ENCODE results near the gene TRMT112.

TRMT112 gene

DNA sequence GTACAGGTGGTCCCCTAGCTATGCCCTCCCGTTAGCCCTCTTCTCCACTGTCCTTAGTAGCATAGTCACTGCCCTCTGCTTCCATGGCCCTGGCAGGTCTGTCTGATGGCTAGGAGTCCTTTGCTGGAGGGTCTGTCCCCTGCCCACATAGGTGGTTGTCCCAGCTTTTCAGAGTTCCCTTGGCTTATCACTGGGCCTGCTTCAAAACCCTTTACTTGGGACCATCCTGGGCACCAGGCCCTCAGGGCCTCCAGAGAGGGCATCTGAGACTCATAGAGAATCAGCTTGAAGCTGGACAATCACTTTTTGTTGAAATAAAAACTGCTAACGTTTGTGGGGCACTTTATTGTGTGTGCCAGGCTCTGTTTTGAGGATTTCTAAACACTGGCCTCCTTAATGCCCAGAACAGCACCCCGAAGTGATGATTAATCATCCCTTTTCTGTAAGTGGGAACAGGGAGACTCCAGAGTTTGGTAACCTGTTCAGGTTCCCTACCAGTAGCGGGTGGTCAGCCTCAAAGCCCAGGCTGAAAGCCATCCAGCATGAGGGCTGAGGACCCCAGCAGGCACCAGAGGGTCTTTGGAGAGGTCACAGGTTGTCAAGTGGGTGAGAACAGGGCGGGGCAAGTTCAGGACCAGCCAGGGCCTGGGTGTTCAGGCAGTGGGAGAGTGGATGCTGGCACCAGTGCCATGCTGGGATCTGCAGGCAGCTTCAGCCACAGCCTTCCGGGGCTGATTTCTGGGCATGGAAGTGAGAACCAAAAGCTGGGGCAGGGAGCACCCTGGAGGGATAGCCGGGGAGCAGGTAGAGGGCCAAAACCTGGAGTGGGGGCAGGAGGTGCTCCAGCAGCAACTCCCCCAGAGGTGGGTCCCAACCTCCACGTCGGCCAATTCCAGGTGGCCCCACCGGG is 26.8 kb downstream of the TRMT112 start:
- no peak for DNase-seq

DNA sequence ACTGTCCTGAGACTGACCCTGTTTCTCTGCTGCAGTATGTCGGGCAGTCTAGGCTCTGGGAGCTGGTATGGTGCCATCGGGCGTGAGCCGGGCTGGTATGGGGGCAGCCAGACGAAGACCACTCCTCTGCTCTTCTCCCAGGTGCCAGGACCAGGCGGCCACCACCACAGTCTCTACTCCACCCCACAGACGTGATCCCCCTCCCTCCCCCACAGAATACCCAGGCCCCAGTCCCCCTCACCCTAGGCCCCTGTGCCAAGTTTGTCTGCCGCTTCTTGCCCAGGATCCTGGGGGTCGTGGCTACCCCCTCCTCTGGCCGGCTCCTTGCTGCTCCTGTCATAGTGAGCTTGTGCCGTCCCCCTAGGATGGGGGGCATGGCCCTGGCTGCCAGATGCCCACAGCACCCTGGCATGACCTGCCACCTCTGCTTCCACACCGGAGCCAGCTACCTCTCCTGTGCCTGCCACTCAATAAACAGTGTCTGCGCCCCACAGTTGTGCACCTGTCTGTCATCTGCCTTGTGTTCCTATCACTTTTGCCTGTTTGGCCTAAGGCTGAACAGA is 28.3 kb downstream of the TRMT112 start:
- no peak for DNase-seq

DNA sequence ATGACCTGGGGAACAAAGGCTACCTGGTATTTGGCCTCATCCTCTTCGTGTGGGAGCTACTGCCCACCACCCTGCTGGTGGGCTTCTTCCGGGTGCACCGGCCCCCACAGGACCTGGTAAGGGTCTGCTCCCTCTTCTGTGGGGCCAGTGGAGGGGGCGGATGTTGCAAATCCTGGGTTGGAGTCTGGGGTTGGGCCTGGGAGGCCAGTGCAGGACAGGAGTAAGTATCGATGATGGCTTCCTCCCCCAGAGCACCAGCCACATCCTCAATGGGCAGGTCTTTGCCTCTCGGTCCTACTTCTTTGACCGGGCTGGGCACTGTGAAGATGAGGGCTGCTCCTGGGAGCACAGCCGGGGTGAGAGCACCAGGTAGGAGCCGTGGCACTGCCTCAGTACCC is 29.0 kb downstream of the TRMT112 start:
- DNase-seq: no peak

DNA sequence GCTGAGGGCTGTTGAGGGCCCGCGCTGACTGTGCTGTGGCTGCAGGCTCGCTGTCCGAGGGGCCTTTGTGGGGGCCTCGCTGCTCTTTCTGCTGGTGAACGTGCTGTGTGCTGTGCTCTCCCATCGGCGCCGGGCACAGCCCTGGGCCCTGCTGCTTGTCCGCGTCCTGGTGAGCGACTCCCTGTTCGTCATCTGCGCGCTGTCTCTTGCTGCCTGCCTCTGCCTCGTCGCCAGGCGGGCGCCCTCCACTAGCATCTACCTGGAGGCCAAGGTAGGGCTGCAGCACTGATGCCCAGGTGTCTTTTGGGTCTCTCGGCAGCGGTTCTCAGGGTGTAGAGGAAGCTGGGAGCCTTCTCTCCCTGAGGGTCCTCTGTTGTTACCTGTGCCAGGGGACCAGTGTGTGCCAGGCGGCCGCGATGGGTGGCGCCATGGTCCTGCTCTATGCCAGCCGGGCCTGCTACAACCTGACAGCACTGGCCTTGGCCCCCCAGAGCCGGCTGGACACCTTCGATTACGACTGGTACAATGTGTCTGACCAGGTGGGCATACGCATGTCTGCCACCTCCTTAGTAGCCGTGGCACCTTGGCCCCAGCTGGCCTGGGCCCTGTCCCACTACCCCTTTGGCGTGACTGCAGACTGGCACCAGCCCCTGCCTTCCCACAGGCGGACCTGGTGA is 29.5 kb downstream of the TRMT112 start:
- DNase-seq: no peak

DNA sequence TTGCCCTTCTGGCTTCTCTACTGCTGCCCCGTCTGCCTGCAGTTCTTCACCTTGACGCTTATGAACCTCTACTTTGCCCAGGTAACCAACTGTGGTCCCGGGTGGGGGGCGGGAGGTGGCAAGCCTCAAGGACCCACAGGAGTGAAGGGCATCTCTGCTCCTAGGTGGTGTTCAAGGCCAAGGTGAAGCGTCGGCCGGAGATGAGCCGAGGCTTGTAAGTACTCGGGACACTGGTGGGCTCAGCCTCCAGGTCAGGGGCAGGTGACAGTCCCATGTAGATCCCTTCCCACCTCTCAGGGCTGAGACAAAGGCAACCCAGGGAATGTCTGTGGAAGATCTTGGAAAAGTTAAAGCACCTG is 30.6 kb downstream of the TRMT112 start:
- DNase-seq: no peak

DNA sequence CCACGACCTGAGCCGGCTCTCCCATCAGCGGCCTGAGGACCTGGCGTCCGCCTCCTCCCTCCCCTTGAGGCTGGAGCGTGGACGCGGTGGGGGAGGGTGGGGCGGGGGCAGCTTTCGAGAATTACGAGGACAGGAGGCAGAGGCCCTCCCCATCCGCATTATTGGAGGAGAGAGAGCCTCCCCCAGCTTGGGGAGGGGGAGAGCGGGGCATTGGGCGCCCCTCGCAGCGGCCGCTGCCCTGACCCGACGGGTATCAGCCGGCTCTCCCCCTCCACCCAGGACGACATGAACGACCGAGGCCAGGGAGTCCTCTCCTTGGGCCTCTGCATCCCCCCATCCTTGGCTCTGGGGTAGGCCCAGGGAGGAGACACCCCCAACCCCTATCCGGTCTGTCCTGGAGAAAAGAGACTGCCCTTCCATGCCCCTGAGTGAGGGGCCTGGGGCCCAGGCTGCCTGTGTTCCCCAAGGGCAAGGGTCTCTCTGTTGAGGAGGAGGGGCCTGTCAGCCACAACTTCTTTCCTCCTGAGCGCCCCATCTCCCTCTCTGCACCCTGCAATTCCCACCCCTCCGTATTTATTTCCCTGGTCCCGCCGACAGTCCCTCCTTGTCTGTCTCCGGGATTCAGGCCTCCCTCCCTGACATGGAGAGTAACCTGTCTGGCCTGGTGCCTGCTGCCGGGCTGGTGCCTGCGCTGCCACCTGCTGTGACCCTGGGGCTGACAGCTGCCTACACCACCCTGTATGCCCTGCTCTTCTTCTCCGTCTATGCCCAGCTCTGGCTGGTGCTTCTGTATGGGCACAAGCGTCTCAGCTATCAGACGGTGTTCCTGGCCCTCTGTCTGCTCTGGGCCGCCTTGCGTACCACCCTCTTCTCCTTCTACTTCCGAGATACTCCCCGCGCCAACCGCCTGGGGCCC is 31.2 kb downstream of the TRMT112 start:
- DNase-seq: no peak

DNA sequence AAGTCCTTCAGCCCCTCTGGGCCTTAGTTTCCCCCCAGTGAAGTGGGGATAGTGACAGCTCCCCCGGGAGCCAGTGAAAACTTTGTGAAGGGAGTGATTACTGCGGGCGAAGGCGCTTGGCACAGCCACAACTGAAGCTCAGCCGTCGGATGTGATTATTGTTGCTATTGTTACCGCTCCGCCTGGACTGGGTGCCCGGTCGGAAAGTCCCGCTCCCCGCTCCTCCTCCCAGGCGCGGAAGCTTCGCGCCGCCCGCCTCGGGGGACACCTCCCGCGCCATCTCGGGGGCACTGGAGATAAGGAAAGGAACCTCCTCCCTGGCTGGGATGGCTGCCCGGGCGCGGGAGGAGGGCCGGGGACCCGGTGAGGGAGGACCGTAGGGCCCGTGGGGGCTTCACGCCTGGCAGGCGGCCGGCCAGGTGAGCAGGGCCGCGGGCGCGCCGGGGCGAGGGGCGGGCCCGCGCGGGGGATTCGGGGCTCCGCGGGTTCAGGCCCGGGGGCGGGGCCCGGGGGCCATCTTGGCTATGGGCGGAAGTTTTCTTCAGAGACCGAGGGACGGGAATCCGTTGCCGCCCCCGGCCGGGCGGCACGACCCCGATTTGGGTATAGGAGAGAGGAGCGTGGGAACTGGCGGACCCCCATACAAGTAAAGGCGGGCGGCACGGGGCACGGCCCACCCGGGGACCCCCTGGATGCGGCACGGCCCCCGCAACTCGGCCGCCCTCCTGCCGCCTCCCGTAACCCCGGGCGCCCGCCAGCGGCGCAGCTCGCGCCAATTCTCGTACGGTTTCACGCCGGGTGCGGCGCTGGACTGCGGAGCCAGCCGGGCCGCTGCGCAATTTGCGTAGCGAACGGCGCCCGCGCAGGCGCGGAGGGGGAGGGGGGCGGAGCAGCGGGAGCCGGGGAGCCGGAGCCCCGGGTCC is 32.1 kb downstream of the TRMT112 start, which contains the start of gene GPR137:
TSS of gene GPR137 (plus strand) at position 887 of the 923 bp plus-strand sequence. CDS start 677 bp downstream, outside the sequence.
- DNase-seq: peak; percentile 71

DNA sequence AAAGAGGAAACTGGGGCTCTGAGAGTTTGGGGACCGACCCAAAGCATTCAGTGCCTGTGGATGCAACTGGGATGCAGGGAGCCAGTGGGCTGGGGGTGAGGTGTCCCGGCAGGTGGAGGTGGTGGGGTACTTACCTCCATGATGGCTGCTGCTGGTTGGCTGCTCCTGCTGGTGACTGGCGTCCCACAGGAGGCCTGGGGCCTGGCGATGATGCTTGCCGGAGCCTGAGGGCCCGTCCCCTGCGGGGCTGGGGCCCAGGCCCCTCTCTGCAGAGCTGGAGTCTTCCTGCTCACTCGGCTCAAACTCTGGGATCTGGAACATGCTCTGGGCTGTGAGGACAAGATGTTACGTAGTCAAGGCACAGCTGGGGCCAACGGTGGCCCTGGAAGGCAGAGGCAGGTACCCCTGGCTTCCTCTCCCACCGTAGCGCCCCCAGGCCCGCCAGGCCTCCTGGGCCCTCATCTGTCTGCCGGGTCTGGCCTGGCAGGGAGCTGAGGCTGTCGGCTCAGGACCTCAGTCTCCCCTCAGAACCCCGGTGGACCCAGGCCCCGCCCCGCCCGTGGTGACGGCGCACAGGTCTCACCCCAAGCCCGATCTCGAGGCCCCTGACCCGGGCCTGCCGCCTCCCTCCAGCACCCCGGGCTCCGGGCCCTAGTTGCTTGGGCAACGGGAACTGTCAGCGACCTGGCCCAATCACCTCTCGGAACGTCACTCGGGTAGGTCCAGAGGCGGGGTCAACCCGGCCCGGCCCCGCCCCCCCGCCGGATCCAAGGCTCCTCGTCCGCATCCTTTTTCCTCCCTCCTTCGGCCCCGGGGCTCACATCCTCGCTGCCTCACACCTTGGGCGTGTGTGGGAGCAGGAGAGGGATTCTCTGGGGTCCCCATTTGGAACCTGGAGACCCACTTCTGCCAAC is 33.1 kb downstream of the TRMT112 start, which contains the start of gene BAD:
TSS of gene BAD (minus strand) at position 618 of the 914 bp plus-strand sequence. CDS start at position 321, 297 bp downstream.
- peak; percentile 77 for DNase-seq

DNA sequence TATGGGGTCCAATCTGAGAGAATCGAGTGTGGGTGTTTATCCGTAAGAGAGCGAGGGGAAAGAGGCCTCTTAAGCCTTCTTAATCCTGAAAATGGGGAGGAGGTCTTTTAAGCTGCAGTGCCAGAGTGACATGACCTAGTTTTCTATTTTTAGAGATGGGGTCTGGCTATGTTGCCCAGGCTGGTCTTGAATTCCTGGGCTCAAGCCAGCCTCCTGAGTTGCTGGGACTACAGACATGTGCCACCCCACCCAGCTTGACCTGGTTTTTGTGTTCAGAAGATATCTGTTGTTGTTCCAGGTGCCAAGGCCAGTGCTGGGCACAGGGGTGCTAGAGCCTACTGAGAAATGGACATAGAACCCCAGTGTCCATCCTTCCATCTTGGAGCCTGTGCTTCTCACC is 34.3 kb downstream of the TRMT112 start:
- no peak for DNase-seq

DNA sequence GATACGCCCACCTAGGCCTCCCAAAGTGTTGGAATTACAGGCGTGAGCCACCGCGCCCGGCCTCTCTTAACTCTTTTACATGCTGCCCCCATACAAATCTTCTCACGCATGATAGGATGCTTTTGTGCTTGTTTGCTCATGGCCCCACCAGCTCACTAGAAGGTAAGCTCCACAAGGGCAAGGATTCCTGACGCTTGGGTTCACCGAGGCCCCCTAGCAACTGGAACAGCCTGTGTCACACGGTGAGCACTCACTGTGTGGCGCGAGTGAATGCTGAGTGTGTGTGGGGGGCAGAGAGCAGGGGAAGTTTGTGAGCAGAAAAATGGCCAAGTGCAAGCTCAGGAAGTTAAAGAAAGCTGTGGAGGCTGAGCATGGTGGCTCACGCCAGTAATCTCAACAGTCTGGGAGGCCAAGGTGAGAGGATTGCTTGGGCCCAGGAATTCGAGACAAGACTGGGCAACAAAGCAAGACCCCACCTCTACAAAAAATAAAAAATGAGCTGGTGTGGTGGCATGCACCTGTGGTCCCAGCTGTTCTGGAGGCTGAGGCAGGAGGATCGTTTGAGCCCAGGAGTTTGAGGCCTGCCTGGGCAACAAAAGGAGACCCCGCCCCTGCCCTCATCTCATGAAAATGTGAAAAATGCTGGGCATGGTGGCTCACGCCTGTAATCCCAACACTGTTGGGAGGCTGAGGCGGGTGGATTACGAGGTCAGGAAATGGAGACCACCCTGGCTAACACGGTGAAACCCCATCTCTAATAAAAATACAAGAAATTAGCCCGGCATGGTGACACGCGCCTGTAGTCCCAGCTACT is 35.2 kb downstream of the TRMT112 start:
- no peak for DNase-seq

DNA sequence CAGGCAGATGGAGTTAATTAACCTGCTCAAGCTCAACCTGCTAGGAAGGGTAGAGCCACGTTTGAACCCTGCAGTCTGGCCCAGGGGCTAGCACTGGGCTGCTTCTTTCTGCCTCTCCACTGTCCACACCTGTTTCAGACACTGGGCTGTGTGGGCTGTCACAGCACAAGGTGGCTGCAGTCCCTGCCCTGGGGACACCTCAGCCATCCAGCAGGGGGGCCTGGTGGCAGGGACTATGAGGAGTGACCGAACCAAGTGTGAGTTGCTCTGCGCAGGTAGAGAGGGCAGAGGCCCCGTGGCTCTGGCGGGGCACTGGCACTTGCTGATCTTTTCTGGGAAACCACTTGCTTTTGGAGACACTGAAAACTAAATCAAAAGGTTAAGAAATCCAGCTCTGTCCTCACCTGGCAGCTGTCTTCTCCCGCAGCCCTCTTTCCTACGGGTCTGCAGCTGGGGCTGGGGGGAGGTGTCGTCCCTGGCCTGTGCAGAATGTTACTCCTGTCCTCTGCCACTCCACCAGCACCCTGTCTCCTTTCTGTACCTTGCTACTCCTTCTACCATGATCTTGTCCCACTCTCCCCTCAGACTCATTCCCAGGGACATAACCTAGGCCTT is 38.7 kb downstream of the TRMT112 start:
- DNase-seq: no peak

DNA sequence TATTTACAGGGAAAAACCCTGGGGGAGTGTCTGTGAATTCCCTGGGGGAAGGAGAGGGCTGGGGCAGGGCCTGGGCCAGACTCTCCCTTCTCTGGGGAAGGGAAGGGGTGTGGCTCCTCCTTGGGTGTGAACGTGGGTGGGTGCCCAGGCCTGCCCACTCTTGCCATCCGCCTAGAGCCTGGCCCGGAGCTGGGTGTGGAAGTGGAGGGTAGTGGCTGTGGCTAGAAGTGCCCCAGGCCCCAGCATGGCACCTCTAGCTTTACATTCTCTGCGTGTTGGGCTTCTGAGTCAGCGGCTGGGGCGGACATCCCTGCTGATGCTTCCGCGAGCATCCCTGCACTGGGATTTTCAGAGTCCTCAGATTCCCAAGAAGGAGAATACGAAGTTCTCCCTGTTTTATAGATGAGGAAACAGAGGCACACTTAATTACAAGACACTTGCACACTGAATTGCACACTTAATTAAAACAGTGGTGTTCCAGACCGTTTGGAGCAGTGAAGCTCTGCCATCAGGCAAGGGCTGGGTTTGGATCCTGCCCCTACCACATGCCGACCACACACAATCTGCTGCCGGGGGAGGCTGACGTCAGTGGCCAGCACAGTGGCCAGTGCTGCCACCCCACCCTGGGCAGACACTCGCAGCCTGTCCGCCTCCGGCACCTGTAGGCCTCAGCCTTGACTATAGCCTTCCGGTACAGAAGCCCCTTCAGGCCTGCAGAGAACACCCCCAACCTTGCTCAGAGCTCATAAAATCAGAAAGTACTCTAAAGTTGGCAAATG is 40.5 kb downstream of the TRMT112 start:
- no peak for DNase-seq

DNA sequence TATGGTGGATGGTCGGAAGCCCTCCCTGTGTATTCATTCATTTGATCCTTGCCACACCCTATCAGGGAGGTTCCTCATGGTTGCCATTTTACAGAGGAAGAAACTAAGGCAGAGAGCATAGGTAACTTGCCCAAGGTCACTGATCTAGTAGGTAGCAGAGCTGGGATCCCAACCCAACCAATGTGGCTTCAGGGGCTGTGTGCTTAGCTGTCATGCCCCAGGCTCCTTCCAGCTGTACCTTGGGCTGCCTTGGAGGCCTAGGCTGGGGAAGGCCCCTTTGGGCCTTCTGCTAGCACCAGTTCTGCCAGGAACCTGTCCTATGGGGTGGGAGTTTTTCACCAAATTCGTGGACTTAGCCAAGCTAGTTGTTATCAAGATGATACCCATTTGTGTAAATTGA is 41.5 kb downstream of the TRMT112 start:
- no peak for DNase-seq

DNA sequence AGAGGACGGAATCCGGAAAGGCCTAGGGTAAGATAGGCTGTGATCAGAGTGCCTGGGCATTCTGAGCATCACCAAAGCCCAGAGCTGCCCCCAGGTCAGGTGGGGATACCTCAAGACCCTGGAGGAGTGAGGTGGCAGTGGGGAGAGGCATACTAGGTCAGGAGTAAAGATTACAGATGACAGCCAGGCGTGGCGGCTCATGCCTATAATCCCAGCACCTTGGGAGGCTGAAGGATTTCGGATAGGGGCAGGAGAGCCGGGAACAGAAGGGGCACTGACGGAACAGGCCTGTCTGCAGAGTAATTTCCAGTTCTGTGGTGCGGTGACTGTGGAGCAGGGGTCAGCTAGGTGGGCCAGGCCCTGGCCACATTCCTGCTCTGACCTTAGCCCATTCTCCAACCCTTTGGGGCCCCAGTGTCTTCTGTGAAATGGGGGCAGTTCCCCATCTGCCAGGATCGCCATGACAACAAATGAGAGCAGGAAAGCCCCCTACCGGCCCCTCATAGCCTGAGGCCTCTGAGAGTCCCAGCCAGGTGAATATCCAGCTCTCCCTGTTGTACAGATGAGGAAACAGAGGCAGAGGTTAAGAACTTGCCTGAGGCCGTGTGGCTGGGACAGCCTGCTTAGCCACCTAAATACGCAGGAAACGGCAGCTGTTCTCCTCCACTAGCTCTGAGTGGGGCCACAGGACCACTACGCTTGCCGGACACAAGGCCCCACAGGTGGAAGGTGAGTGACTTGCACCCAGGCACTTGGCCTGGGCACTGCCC is 42.1 kb downstream of the TRMT112 start:
- no peak for DNase-seq

DNA sequence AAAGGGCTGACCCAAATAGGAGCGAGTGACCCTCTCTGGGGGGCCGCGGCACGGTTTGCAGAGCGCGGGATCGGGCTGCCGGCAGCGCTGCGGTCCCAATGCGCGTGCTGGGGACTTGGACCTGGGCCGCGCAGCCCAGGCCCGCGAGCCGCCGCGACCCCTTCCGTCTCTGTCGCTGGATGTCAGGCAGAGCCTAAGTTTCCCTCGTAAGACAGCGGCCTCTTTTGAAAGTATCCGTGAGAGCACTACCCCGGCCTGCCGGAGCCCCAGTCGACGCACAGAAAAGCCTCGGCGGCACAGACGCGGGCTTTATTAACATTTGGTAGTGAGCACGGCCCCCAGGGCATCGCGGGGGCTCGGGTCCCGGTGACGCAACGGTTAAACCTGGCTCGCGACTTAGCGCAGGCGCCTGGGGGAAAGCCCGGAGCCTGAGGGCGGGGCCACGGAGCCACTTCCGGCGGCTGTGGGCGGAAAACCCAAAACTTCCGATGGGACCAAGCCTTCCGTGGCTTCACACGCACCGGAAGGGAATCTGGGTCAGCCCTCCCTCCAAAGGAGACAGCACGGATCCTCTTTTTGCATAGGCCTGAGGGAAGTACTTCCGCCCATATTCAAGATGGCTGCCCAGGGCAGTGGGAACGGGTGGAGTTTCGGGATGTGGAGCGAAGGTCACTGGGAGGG is 47.7 kb downstream of the TRMT112 start:
- peak; percentile 98 for DNase-seq

DNA sequence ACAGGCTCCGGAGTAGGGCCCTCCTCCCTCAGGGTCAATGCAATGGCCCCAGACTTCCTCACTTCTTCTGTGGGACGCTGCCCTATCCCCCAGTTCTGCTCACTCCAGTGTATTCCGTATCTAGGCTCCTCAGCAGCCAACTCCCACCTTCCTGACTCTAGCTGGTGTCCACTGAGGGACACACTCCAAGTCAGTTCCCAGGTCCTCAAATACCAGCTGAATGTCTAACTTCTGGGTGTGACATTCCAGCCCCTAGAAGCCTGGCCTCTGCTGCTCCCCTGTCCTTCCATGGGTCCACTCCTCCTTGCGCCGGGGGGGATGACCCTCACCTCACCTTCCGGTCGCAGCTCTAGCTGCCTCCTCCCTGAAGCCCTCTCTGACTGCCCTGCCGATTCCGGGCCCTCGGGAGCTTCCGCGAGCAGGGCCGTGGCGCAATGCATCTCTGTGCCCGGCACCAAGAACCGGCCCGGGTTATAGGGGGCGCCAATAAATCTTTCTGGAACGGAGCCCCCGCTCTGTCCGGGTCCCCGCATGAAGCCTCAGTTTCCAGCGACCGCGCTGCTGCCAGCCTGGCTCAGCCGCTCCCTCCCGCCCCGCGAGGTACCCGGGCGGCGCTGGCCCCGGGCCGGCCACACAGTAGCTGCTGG is 48.3 kb downstream of the TRMT112 start:
- no peak for DNase-seq
